ENCODE data around the gene SLC11A2. TPM values are rescaled to one million over a fixed set of nuclear protein-coding genes. Genes with fewer than 3 reads are reported as not detected.

SLC11A2 gene
- total and polyA plus RNA-seq, 9 of the 15 experiments (the other 6 are each of a cell fraction or from before 2014, with no cell fraction given): 21.1 to 54.0 (median 32.9) TPM

- ChIA-PET POLR2A (interaction anchor here (0.6 to 2.3 kb wide), 9 partner anchors 8 to 457 kb away, joined by 3 to 12 read pairs (median 4); partner anchors contain the start of genes ATF1, CSRNP2, LETMD1 and POU6F1), CTCF (ENCODE audit: low intra/inter-chr PET ratio) (interaction anchor here (0.7 kb wide), 1 partner anchor 244 kb away, joined by 4 read pairs; no protein-coding TSS in a partner anchor)
- Histone ChIP-seq H3K9me1 (ENCODE audit: control insufficient read depth, insufficient read depth, low read length) (no peaks in the 10 kb centered on the region), H3K79me2 (ENCODE audit: control insufficient read depth, insufficient read depth, low read length) (peaks cover 60% of the 10 kb centered on the region), H3K9ac (ENCODE audit: insufficient read depth in 1 of 2, low read depth in 2 of 2, low read length in 2 of 2) (peak overlapping the region; percentile 89 to 95), H3K4me2 (ENCODE audit: insufficient read depth, low read length) (peak overlapping the region; percentile 87), H4K20me1 (replicated peaks; ENCODE audit: control insufficient read depth, insufficient read depth, low read length) (no peaks in the 10 kb centered on the region), H3K4me3 (peak overlapping the region; percentile 66), H3K27me3 (ENCODE audit: control insufficient read depth in 2 of 2, insufficient read depth in 2 of 2, low read length in 2 of 2) (no peaks in the 10 kb centered on the region), H3K9me3 (replicated peaks; ENCODE audit: control insufficient read depth, insufficient read depth, low read depth, low read length) (no peaks in the 10 kb centered on the region), H3K27ac (ENCODE audit: extremely low read depth, low read depth, low read length) (peak overlapping the region; percentile 91), H3K36me3 (ENCODE audit: control insufficient read depth, insufficient read depth, low read length) (no peaks in the 10 kb centered on the region; the same call in 2 of the 3 replicates), H2AFZ (ENCODE audit: low read depth, low read length) (peak overlapping the region; percentile 97), H3K4me1 (replicated peaks in 1 of 2; ENCODE audit: control insufficient read depth in 2 of 2, insufficient read depth in 2 of 2, low read length in 2 of 2) (peaks cover 36 to 44% of the 10 kb centered on the region in 2 experiments)
- intact Hi-C loops (cut with micrococcal nuclease): loop anchor here (2.0 to 5.0 kb wide), 2 partner anchors 37 to 98 kb away; a partner anchor contains a TSS
- ATAC-seq (no peak), DNase-seq (ENCODE audit: extremely low read depth in 1 of 4, low spot score in 3 of 4) (no peak), FAIRE-seq (no peak)
- in situ Hi-C loops (cut with MboI): no loop called here
- 1% methylated on average over 9 of the region's 9 CpGs for WGBS (ENCODE audit: insufficient coverage, low coverage, missing lambda C conversion rate)
- no TSS peak for BruUV-seq (replicated peaks)
- TF ChIP-seq CAMTA2 (CRISPR knock-in tag; conservative IDR thresholded peaks at IDR 0.05) (no peak), RBM25 (IDR thresholded peaks at IDR 0.05; ENCODE audit: low read depth, low read length, severe bottlenecking) (no peak), DNMT1 (IDR thresholded peaks at IDR 0.05) (no peak), ZNF609 (CRISPR knock-in tag; IDR thresholded peaks at IDR 0.05; ENCODE audit: borderline replicate concordance) (no peak), FOXK2 (conservative IDR thresholded peaks at IDR 0.05 in 1 of 2, IDR thresholded peaks at IDR 0.05 in 1 of 2; ENCODE audit: low read depth in 2 of 2) (peak; percentile 18 to 55; a peak in 1 of 4 replicates), ZNF695 (CRISPR knock-in tag; IDR thresholded peaks at IDR 0.05) (no peak), FOXA3 (CRISPR knock-in tag; conservative IDR thresholded peaks at IDR 0.05 in 1 of 2, IDR thresholded peaks at IDR 0.05 in 1 of 2) (peak in 1 of 2 experiments; percentile 45; a peak in 2 of 4 replicates), HLTF (IDR thresholded peaks at IDR 0.05) (no peak)
- TF ChIP-seq, protein P1, sequence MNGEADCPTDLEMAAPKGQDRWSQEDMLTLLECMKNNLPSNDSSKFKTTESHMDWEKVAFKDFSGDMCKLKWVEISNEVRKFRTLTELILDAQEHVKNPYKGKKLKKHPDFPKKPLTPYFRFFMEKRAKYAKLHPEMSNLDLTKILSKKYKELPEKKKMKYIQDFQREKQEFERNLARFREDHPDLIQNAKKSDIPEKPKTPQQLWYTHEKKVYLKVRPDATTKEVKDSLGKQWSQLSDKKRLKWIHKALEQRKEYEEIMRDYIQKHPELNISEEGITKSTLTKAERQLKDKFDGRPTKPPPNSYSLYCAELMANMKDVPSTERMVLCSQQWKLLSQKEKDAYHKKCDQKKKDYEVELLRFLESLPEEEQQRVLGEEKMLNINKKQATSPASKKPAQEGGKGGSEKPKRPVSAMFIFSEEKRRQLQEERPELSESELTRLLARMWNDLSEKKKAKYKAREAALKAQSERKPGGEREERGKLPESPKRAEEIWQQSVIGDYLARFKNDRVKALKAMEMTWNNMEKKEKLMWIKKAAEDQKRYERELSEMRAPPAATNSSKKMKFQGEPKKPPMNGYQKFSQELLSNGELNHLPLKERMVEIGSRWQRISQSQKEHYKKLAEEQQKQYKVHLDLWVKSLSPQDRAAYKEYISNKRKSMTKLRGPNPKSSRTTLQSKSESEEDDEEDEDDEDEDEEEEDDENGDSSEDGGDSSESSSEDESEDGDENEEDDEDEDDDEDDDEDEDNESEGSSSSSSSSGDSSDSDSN (IDR thresholded peaks at IDR 0.05; ENCODE audit: borderline replicate concordance in 1 of 2, low read depth in 2 of 2, low read length in 2 of 2): no peak
- TF ChIP-seq, protein P2, sequence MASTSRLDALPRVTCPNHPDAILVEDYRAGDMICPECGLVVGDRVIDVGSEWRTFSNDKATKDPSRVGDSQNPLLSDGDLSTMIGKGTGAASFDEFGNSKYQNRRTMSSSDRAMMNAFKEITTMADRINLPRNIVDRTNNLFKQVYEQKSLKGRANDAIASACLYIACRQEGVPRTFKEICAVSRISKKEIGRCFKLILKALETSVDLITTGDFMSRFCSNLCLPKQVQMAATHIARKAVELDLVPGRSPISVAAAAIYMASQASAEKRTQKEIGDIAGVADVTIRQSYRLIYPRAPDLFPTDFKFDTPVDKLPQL (IDR thresholded peaks at IDR 0.05; ENCODE audit: extremely low read depth, insufficient read length): no peak
- TF ChIP-seq, protein P3, sequence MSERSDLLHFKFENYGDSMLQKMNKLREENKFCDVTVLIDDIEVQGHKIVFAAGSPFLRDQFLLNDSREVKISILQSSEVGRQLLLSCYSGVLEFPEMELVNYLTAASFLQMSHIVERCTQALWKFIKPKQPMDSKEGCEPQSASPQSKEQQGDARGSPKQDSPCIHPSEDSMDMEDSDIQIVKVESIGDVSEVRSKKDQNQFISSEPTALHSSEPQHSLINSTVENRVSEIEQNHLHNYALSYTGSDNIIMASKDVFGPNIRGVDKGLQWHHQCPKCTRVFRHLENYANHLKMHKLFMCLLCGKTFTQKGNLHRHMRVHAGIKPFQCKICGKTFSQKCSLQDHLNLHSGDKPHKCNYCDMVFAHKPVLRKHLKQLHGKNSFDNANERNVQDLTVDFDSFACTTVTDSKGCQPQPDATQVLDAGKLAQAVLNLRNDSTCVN (CRISPR knock-in tag; IDR thresholded peaks at IDR 0.05): no peak
Observed at GRCh38 chr12:51025338-51025835, 797 bp downstream of the SLC11A2 start.
